HFFc6 (cell line): ENCODE measurements around the gene DPP8. TPM values are rescaled to one million over a fixed set of nuclear protein-coding genes. Genes with fewer than 3 reads are reported as not detected.

Experiments
- DNase-seq: peaks from one replicate; pipeline ENCODE4 v3.0.0-alpha.2; 2018
- H3K27ac Mint-ChIP-seq: 2 replicates; pipeline ENCODE4 v1.8.0; 2020; ENCODE audit warnings: mild to moderate bottlenecking, mixed read lengths
- H3K27me3 Mint-ChIP-seq: 2 replicates; pipeline ENCODE4 v1.8.0; 2021; ENCODE audit warnings: mild to moderate bottlenecking, moderate library complexity, mixed read lengths; ENCODE audit not compliant: insufficient read depth
- H3K36me3 Mint-ChIP-seq: 2 replicates; pipeline ENCODE4 v1.8.0; 2021; ENCODE audit warnings: low read depth, mixed read lengths
- H3K4me1 Mint-ChIP-seq: 2 replicates; pipeline ENCODE4 v1.8.0; 2020; ENCODE audit warnings: low read depth, mixed read lengths
- H3K4me3 Mint-ChIP-seq: 2 replicates; pipeline ENCODE4 v1.8.0; 2020; ENCODE audit warnings: mild to moderate bottlenecking, moderate library complexity, mixed read lengths
- H3K9me3 Mint-ChIP-seq: 2 replicates; pipeline ENCODE4 v1.8.0; 2020; ENCODE audit warnings: mild to moderate bottlenecking, mixed read lengths
- CTCF ChIP-seq: fragments of 200-600 bp; sonication (generic); IDR thresholded peaks from 2 replicates; pipeline ENCODE4 v1.5.0; 2021; ENCODE audit warnings: antibody characterized with exemption, mild to moderate bottlenecking
- total RNA-seq, 6 experiments: library from RNA; stranded (reverse); fragmentation: NEBNext Ultra II Directional; extraction: Animal tissue kit (Norgen Biotek cat#: 25700); gene quantifications; 2 replicates in 1 of 6; 3 replicates in 5 of 6; pipeline ENCODE4 v1.2.3, GENCODE V29; 2021

Gene DPP8
- total RNA-seq, 6 experiments from 2014 or later = 24.9 to 34.9 (median 30.9) TPM

DNA sequence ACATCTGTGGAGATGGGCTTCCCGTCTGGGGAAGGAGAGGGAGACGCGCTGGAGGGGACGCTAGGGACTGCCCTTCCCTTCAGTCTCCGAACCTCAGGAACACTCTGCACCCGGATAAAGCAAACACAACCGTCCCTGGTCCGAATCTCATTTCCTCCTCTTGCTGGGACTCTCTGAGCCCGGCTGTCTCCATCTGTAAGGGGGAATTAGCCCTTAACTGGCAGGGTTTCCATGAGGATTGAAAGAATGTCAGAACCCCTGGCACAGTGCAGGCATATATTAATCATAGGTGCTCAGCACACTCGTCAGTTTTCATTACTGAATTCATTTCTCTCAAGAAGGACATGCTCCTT, 120.5 kb downstream of the DPP8 start:
- no peak for DNase-seq
- Mint-ChIP-seq H3K4me3 (no peak overlapping the region), H3K36me3 (no peaks in the 10 kb centered on the region), H3K4me1 (0 out of 2 replicates have a peak, but pooled peaks cover 6% of the 10 kb centered on the region), H3K9me3 (no peaks in the 10 kb centered on the region), H3K27ac (no peak overlapping the region), H3K27me3 (peaks cover 32% of the 10 kb centered on the region)
- TF ChIP-seq CTCF = no peak

DNA sequence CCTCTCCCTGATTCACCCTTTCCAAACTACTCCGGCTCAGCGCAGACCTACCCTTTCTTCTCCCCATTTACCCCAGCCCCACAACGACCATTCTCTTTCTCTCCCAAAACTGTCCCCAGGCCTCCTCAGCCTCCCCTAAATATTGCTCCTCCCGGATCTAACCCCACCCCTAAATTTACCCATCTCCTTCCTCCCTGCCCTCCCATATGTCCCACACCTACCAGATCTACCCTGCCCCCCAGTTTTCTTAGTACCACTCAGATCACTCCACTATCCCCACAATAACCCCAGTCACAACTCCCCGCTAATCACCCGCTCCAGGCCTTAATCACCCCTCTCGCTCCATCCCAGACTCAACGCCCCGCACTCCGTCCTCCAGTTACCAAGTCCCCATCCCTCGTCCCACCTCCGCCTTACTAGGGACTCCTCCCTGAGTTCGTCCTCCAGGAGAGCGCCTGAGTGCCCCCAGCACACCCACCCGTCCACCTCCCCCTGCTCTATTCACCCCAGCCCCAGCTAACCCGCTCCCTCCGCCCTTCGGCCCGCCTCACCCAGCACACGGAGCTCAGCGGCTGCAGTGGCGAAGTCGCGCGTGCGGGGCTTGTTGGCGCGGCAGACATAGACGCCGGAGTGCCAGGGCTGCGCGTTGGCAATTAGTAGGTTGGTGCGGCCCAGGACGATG, 121.1 kb downstream of the DPP8 start:
- Mint-ChIP-seq H3K27me3 (peaks cover 34% of the 10 kb centered on the region), H3K4me3 (no peak overlapping the region), H3K4me1 (0 out of 2 replicates have a peak, but pooled peaks cover 6% of the 10 kb centered on the region), H3K27ac (no peak overlapping the region), H3K36me3 (no peaks in the 10 kb centered on the region), H3K9me3 (no peaks in the 10 kb centered on the region)
- no peak for DNase-seq
- TF ChIP-seq CTCF = no peak

DNA sequence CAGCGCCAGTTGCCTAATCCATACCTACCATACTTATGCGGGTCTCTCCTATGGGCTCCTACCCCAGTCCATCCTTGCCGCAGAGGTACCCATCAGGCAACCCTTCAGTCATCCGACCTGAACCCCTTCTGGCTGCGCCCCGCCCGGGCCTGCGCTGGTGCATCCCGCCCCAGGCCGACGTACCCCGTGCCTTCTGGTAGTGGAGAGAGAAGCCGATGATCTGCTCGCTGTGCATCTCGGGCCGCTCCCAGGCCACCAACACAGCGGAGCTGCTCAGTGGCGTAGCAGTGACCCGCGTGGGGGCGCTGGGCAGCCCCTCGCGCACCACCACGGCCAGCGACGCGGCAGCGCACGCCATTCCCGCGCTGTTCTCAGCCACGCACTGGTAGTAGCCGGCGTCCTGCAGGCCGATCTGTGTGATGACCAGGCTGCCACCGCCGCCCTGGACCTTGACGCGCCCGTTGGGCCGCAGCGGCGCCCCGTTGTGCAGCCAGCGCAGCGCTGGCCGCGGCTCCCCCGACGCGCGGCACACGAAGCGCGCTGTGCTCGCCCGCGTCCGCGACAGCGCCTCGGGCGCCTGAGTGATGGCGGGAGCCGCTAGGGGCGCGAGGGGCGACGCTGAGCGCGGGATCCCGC, 121.8 kb downstream of the DPP8 start:
- Mint-ChIP-seq H3K9me3 (no peaks in the 10 kb centered on the region), H3K27me3 (peaks cover 41% of the 10 kb centered on the region), H3K4me3 (no peak overlapping the region), H3K27ac (no peak overlapping the region), H3K36me3 (no peaks in the 10 kb centered on the region), H3K4me1 (0 out of 2 replicates have a peak, but pooled peaks cover 2% of the 10 kb centered on the region)
- DNase-seq = no peak
- TF ChIP-seq CTCF = no peak

GRCh38 chr15:65394936-65395335, 122.6 kb downstream of the DPP8 start:
- DNase-seq = no peak
- TF ChIP-seq CTCF = no peak
- H3K4me1 Mint-ChIP-seq = no peaks in the 10 kb centered on the region
- no peak overlapping the region for H3K4me3 Mint-ChIP-seq
- H3K27me3 Mint-ChIP-seq = peaks cover 37% of the 10 kb centered on the region
- H3K36me3 Mint-ChIP-seq = no peaks in the 10 kb centered on the region
- H3K9me3 Mint-ChIP-seq = no peaks in the 10 kb centered on the region
- H3K27ac Mint-ChIP-seq = no peak overlapping the region

GRCh38 chr15:65394280-65394789, 123.2 kb downstream of the DPP8 start:
- H3K27ac Mint-ChIP-seq = no peak overlapping the region
- no peaks in the 10 kb centered on the region for H3K9me3 Mint-ChIP-seq
- H3K27me3 Mint-ChIP-seq = peaks cover 39% of the 10 kb centered on the region
- no peaks in the 10 kb centered on the region for H3K4me1 Mint-ChIP-seq
- no peak for DNase-seq
- no peak overlapping the region for H3K4me3 Mint-ChIP-seq
- TF ChIP-seq CTCF = no peak
- no peaks in the 10 kb centered on the region for H3K36me3 Mint-ChIP-seq
